Ovary (tissue), 3 donors: Measurements from ENCODE around the gene IVD.

Experiments
- CTCF ChIP-seq, 3 donors: fragments of 450-650 bp in 2 of 3; fragments of 200-600 bp in 1 of 3; IDR thresholded peaks; one replicate each; pipeline versions ENCODE4 v1.5.1 to v1.8.0; 2016 to 2022; ENCODE audit warnings: antibody characterized with exemption in 3 of 3, mild to moderate bottlenecking in 1 of 3
- EP300 ChIP-seq: sonication (generic); formaldehyde crosslinking; IDR thresholded peaks from one replicate; pipeline ENCODE4 v1.6.1; 2017; ENCODE audit warnings: antibody characterized with exemption
- POLR2A ChIP-seq: fragments of 450-650 bp; IDR thresholded peaks from one replicate; pipeline ENCODE4 v1.6.1; 2017; ENCODE audit warnings: antibody characterized with exemption, mild to moderate bottlenecking, moderate library complexity
- donor health status: DM: no; HTN: no; CAD: no.

- TF ChIP-seq CTCF (IDR thresholded peaks at IDR 0.05), result no peak
- no peak for TF ChIP-seq EP300
- no peak for TF ChIP-seq POLR2A
Observed at GRCh38 chr15:40365016-40365415, 40.6 kb upstream of the IVD start.
